ENCODE results near the gene RPS6KA3. TPM values are rescaled to one million over a fixed set of nuclear protein-coding genes. Genes with fewer than 3 reads are reported as not detected.

Gene RPS6KA3
- total RNA-seq, 1 donor = 67.6 TPM

DNA sequence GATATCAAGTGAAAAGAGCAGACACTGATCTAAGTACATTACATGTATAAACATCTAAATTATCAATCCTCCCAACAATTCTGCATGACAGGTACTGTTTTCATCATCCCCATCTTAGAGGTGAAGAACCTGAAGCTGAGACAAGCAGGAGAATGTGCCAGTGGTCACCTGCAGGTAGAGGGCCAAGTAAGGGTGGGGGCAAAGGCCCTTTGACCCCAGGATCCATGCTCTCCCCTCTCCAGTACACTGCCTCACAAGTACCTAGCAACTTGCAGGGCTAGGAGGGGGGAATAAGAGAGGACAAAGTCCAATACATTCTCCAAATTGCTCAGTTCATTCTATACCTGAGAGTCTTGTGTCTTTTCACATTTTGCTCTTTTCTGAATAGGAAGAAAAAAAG is 141.7 kb downstream of the RPS6KA3 start:
- H3K4me3 ChIP-seq (ENCODE audit: low read length) = no peak overlapping the region
- no peaks in the 10 kb centered on the region for H3K27me3 ChIP-seq (ENCODE audit: insufficient read depth, low read length)
- H3K9me3 ChIP-seq (ENCODE audit: low read depth, low read length) = no peaks in the 10 kb centered on the region
- no peaks in the 10 kb centered on the region for H3K4me1 ChIP-seq (ENCODE audit: insufficient read depth, low read length)

DNA sequence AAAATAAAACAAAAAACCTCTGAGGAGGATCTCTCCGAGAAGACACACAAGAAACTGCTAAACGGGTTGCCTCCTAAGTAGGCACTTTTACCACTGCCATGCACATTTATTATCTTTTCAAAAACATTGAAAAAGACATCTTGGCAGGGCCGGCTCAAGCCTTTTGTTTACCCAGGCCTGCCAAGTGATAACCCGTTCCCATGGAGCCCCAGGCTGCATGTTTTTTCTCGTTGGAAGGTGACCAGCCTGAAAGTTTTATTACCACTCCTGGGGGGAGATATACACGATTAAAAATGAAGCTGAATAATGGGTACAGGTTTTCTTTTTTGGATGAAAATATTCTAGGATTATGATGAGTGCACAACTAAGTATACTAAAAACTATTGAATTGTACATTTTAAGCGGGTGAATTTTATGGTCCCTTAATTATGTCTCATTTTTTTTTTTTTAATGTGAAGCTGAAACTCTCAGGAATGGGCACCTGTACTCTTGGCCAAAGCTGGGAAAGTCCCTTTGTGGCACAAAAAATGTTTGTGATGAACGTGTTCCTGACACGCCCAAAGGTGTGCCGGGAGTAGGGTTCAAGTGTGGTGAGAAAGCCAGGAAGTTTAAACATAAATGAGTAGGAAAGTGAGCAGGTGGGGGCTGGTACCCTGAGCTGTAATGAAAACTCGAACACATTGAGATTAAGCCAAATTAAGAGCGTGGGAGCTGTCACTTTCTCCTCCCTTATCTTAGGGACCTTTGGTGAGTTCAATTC is 148.5 kb downstream of the RPS6KA3 start:
- no peak overlapping the region for H3K4me3 ChIP-seq (ENCODE audit: low read length)
- H3K4me1 ChIP-seq (ENCODE audit: insufficient read depth, low read length) = no peaks in the 10 kb centered on the region
- peaks cover 19% of the 10 kb centered on the region for H3K27me3 ChIP-seq (ENCODE audit: insufficient read depth, low read length)
- no peaks in the 10 kb centered on the region for H3K9me3 ChIP-seq (ENCODE audit: low read depth, low read length)

DNA sequence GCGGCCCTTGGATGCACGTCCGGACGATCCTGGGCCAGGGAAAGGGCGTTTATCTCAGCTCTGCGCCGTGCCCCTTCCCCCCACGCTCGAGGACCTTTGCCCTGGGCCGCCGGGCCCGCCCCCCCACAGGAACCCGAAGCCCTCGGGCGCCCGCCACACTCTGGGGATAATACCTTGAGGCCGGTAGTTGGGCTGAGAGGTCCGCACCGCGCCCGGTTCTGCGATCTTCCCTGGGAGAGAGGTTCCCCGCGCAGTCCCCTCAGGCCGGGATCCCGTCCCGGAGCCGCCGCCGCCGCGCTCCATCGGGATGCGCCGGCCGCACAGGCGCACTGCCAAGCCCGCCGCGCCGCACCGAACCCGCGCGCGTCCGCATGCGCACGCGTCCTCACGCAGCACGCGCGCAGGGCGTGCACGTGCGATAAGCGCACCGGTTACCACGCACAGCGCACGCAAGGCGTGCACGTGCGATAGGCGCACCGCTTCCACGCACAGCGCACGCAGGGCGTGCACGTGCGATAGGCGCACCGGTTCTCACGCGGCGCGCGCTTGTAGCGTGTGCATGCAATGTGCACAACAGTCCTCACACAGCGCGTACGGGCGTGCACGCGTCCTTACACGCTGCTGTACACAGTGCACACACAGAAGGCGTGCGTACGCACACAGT is 150.0 kb downstream of the RPS6KA3 start, which contains the start of gene MAP7D2:
TSS of gene MAP7D2 (minus strand) at position 331 of the 664 bp plus-strand sequence. CDS start at position 303, 28 bp downstream.
- H3K27me3 ChIP-seq (ENCODE audit: insufficient read depth, low read length) = peaks cover 19% of the 10 kb centered on the region
- no peak within 1 kb of the TSS for H3K4me3 ChIP-seq (ENCODE audit: low read length)
- no peaks in the 10 kb centered on the region for H3K9me3 ChIP-seq (ENCODE audit: low read depth, low read length)
- H3K4me1 ChIP-seq (ENCODE audit: insufficient read depth, low read length) = no peaks in the 10 kb centered on the region

DNA sequence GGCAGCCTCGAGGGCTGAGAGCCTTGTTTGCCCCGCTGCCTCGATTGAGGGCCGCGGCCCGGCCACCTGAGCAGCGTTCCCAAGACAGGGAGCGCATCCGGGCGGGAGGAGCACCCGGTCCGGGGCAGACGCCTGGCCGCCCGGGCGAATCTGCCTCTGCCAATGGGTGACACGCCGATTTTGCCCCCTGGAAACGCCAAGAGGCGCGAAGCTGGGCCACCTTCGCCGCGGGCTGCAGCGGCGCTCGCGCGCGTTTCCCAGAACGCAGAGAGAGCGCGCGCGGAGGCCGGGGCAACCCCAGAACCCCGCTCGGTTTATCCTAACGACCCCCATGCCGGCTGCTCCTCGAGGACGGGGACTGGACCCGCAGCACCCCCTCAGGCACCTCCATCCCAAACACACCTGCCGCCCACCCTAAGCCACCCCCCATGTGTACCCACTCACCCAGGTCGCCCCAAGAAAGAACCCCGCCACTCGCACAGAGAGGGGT is 150.6 kb downstream of the RPS6KA3 start:
- H3K27me3 ChIP-seq (ENCODE audit: insufficient read depth, low read length) = peaks cover 19% of the 10 kb centered on the region
- no peak overlapping the region for H3K4me3 ChIP-seq (ENCODE audit: low read length)
- no peaks in the 10 kb centered on the region for H3K9me3 ChIP-seq (ENCODE audit: low read depth, low read length)
- H3K4me1 ChIP-seq (ENCODE audit: insufficient read depth, low read length) = no peaks in the 10 kb centered on the region

DNA sequence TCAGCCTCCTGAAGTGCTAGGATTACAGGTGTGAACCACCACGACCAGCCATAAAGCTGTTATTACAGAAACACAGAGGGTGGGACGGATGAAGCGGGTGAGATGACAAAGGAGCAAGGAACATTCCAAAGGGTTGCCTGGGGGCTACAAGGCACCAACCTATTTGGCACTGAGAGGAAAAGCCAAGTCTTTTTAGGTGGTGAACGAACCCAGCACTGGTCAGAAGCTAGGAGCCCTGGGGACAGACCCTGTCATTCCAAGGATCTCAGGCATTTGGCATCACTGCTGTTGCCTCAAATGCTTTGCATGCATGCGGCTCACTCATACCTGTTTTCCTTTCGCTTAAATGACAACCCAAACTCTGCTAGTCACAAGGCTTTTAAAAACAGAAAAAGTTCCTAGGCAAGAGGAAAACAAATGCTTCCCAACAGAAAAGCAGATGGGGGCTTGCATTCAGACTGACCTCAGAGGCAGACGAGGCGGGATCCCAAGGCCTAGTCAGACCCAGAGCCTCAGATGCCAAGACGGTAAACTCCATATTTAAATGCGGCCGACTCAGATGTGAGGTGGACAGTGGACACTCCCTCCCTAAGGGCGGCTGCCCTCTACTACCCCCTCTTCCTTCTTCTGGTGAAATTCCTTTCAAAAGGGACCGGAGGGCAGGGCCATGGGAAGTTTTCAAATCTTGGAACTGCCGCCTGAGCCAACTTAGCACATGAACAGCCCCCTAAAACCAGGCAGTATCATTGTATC is 154.5 kb downstream of the RPS6KA3 start:
- H3K9me3 ChIP-seq (ENCODE audit: low read depth, low read length) = no peaks in the 10 kb centered on the region
- no peak overlapping the region for H3K4me3 ChIP-seq (ENCODE audit: low read length)
- H3K4me1 ChIP-seq (ENCODE audit: insufficient read depth, low read length) = no peaks in the 10 kb centered on the region
- H3K27me3 ChIP-seq (ENCODE audit: insufficient read depth, low read length) = peaks cover 17% of the 10 kb centered on the region

DNA sequence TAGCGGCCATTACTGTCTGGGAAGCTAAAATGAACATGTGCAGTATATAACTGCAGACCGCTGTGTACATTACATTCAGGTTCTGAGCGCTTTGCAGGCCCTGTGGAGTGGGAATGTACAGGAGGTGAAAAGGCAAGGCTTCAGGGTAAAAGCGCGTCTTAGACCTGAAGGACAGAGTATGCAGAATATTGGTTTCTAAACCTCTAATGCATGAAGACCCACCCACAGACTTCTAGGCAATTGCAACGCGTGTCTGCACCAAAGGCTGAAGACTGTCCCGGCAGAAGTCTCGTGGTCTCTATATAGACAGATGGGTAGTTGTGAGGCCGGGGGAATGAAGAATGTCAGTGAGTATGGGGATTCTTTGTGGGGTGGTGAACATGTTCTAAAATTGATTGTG is 155.4 kb downstream of the RPS6KA3 start:
- Histone ChIP-seq H3K4me1 (ENCODE audit: insufficient read depth, low read length) (no peaks in the 10 kb centered on the region), H3K4me3 (ENCODE audit: low read length) (no peak overlapping the region), H3K9me3 (ENCODE audit: low read depth, low read length) (no peaks in the 10 kb centered on the region), H3K27me3 (ENCODE audit: insufficient read depth, low read length) (peaks cover 14% of the 10 kb centered on the region)

DNA sequence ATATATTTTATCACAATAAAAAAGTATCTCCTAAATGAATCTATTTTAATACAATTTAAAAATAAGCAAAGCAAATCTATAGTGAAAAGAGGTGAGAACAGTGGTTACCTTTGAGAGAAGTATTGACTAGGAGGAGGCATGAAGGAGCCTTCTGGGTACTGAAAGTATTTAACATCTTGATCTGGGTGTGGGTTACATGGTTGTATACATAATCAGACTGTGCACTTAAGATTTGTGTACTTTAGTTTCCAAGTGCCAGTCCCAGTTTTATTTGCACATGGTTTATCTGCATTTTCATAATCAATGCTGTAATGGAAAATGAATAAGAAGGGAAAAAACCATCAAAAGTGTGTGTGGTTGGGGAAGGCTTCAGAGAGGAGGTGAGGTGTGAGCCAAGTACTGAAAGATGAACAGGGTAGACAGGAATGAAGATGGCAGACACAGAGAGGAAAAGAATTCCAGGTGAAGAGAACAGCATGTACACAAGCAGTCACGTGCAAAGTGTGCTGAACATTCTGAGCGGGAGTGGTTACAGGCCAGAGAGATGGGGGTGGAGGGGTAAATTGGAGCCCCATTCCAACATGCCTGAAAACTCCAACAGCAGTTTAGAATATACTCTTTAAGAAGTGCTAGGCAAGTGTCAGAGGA is 164.7 kb downstream of the RPS6KA3 start:
- no peaks in the 10 kb centered on the region for H3K27me3 ChIP-seq (ENCODE audit: insufficient read depth, low read length)
- H3K4me1 ChIP-seq (ENCODE audit: insufficient read depth, low read length) = no peaks in the 10 kb centered on the region
- H3K9me3 ChIP-seq (ENCODE audit: low read depth, low read length) = no peaks in the 10 kb centered on the region
- H3K4me3 ChIP-seq (ENCODE audit: low read length) = no peak overlapping the region

Other genes with a start within 250 kb of the RPS6KA3 start
- gene MAP7D2, start 150.0 kb downstream of the RPS6KA3 start, total RNA-seq = 1.6 TPM
- gene EIF1AX, start 125.1 kb downstream of the RPS6KA3 start, total RNA-seq = 44.8 TPM